Loucy (cell line): ENCODE measurements around the gene DOC2B.

Source experiments
- H2AFZ ChIP-seq: fragments of 200-600 bp; sonication (generic); 2 replicates; pipeline ENCODE4 v1.6.0; 2016; ENCODE audit warnings: antibody characterized with exemption, mild to moderate bottlenecking, low read length, moderate library complexity
- H3F3A ChIP-seq: fragments of 200-600 bp; 2 replicates; pipeline ENCODE4 v1.6.0; 2016; ENCODE audit warnings: antibody characterized with exemption, low read depth, mild to moderate bottlenecking
- H3K27me3 ChIP-seq: fragments of 200-600 bp; sonication (generic); 2 replicates; pipeline ENCODE4 v1.6.1; 2014; ENCODE audit warnings: low read length, mild to moderate bottlenecking; ENCODE audit not compliant: insufficient read depth, poor library complexity, severe bottlenecking
- H3K36me3 ChIP-seq: fragments of 200-600 bp; sonication (generic); 2 replicates; pipeline ENCODE4 v1.6.1; 2016; ENCODE audit warnings: low read length; ENCODE audit not compliant: insufficient read depth
- H3K4me1 ChIP-seq: fragments of 200-600 bp; sonication (generic); 2 replicates; pipeline ENCODE4 v1.5.1; 2014; ENCODE audit warnings: low read length, mild to moderate bottlenecking; ENCODE audit not compliant: insufficient read depth, poor library complexity, severe bottlenecking
- H3K4me2 ChIP-seq: fragments of 200-600 bp; sonication (generic); 2 replicates; pipeline ENCODE4 v1.6.0; 2014; ENCODE audit warnings: antibody characterized with exemption, low read length, low read depth, mild to moderate bottlenecking; ENCODE audit not compliant: poor library complexity, severe bottlenecking
- H3K4me3 ChIP-seq: fragments of 200-600 bp; sonication (generic); 2 replicates; pipeline ENCODE4 v1.5.1; 2014; ENCODE audit warnings: low read length, mild to moderate bottlenecking, mixed read lengths; ENCODE audit not compliant: poor library complexity, severe bottlenecking
- H3K79me2 ChIP-seq: fragments of 200-600 bp; sonication (generic); 2 replicates; pipeline ENCODE4 v1.6.1; 2014; ENCODE audit warnings: low read length; ENCODE audit not compliant: insufficient read depth
- H3K9ac ChIP-seq: fragments of 200-600 bp; sonication (generic); 2 replicates; pipeline ENCODE4 v1.6.0; 2014; ENCODE audit warnings: mild to moderate bottlenecking, low read depth, low read length, moderate library complexity; ENCODE audit not compliant: poor library complexity, severe bottlenecking
- H3K9me2 ChIP-seq: fragments of 200-600 bp; sonication (generic); replicated peaks from 2 replicates; pipeline ENCODE4 v1.6.1; 2016; ENCODE audit warnings: low read depth, low read length, mixed read lengths
- H3K9me3 ChIP-seq: fragments of 200-600 bp; sonication (generic); 2 replicates; pipeline ENCODE4 v1.6.1; 2014; ENCODE audit warnings: mild to moderate bottlenecking, antibody characterized with exemption, low read length, low read depth; ENCODE audit not compliant: insufficient read depth
- H4K20me1 ChIP-seq: fragments of 200-600 bp; sonication (generic); 2 replicates; pipeline ENCODE4 v1.6.0; 2014; ENCODE audit warnings: antibody characterized with exemption, low read length, mild to moderate bottlenecking; ENCODE audit not compliant: insufficient read depth, poor library complexity, severe bottlenecking
- EZH2phosphoT487 ChIP-seq: fragments of 200-600 bp; IDR thresholded peaks from 2 replicates; pipeline ENCODE4 v1.6.1; 2018; ENCODE audit warnings: antibody characterized with exemption, mild to moderate bottlenecking, moderate library complexity, borderline replicate concordance
- TF ChIP-seq, protein P1 (sequence below): fragments of 200-600 bp; sonication (generic); conservative IDR thresholded peaks from 2 replicates; pipeline ENCODE4 v1.5.1; 2014; ENCODE audit warnings: mild to moderate bottlenecking, antibody characterized with exemption, low read length

Gene DOC2B

DNA sequence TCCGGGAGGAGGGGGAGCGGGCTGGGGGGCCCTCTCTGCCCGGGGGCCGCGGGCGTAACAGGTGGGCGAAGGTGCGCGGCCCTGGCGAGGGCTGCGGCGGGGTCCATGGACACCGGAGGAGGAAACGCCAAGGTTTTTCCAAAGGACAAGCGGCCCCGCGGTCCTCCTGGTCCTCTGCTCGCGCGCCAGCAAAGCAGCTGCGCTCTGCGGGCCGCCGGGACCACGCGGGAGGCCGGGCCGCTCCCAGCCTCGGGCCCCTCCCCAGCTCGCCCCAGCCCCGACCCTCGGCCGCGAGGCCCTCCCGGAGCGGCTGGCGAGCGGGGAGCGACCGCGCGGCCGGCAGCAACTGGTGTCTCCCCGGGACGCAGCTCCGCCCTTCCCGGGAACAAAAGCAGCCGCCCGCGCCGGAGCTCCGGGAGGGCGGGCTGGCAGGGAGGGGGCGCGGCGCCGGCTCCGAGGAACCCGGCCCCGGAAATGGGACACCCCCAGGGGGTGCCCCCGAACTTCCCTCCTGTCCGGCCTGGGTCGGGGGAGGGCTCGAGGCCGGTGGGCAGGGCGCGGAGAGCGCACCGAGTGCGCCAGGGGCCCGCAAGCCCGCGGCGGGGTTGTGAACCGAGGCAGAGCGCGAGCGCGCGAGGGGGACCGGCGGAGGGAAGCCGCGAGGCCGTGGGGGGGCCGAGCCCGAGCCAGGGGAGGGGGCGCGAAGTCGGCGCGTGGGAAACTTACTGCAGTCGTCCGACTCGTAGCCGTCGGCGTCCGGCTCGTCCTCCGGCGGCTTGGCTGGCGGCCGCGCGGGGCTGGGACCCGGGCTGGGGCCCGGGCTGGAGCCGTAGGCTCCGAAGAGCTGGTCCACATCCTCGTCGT, 837 bp downstream of the DOC2B start:
- no peak overlapping the region for H3K9ac ChIP-seq
- no peaks in the 10 kb centered on the region for H3K36me3 ChIP-seq
- no peak overlapping the region for H3K4me3 ChIP-seq
- no peak overlapping the region for H2AFZ ChIP-seq
- H3K9me2 ChIP-seq = no peaks in the 10 kb centered on the region
- no peaks in the 10 kb centered on the region for H3K79me2 ChIP-seq
- no peak overlapping the region for H3K4me2 ChIP-seq
- no peak for TF ChIP-seq EZH2phosphoT487
- TF ChIP-seq, protein P1, sequence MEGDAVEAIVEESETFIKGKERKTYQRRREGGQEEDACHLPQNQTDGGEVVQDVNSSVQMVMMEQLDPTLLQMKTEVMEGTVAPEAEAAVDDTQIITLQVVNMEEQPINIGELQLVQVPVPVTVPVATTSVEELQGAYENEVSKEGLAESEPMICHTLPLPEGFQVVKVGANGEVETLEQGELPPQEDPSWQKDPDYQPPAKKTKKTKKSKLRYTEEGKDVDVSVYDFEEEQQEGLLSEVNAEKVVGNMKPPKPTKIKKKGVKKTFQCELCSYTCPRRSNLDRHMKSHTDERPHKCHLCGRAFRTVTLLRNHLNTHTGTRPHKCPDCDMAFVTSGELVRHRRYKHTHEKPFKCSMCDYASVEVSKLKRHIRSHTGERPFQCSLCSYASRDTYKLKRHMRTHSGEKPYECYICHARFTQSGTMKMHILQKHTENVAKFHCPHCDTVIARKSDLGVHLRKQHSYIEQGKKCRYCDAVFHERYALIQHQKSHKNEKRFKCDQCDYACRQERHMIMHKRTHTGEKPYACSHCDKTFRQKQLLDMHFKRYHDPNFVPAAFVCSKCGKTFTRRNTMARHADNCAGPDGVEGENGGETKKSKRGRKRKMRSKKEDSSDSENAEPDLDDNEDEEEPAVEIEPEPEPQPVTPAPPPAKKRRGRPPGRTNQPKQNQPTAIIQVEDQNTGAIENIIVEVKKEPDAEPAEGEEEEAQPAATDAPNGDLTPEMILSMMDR = no peak
- H4K20me1 ChIP-seq = no peaks in the 10 kb centered on the region
- peaks cover 4% of the 10 kb centered on the region; the same call in 1 of the 2 replicates for H3K9me3 ChIP-seq
- H3F3A ChIP-seq = no peaks in the 10 kb centered on the region
- H3K27me3 ChIP-seq = no peaks in the 10 kb centered on the region
- no peaks in the 10 kb centered on the region for H3K4me1 ChIP-seq

DNA sequence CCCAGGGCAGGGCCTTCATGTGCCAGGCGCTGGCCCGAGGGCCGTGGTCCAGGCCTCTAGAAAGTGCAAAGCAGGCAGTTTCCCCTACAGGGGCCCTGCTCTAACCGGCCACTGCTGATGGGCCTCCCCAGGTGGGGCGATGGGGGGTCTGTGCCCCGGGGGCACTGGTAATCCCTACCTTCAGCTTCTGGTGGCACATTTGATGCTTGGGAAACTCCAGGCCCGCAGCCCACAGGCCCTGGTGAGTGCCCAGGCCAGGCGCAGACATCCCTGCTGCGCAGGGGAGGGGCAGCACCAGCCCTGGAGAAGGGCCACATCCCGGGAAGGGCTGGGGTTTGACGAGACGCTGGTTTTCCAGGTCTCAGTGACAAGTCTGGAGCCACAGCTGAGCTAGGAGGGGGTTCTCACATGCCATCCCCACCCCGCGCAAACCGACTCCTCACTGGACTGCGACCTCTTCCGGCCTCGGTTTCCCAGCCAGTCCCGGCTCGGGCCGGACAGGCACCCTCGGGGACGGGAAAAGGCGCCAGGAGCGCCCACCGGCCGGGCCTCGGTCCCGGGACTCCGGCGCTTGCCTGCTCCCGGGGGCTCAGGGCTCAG, 1.6 kb downstream of the DOC2B start:
- Histone ChIP-seq H3K9ac (no peak overlapping the region), H3K4me1 (no peaks in the 10 kb centered on the region), H3K36me3 (no peaks in the 10 kb centered on the region), H3K4me3 (no peak overlapping the region), H2AFZ (no peak overlapping the region), H3K4me2 (no peak overlapping the region), H3K79me2 (no peaks in the 10 kb centered on the region), H3F3A (no peaks in the 10 kb centered on the region), H3K9me3 (peaks cover 4% of the 10 kb centered on the region; the same call in 1 of the 2 replicates), H3K9me2 (no peaks in the 10 kb centered on the region), H3K27me3 (no peaks in the 10 kb centered on the region), H4K20me1 (no peaks in the 10 kb centered on the region)
- TF ChIP-seq, protein P1 = no peak
- no peak for TF ChIP-seq EZH2phosphoT487

DNA sequence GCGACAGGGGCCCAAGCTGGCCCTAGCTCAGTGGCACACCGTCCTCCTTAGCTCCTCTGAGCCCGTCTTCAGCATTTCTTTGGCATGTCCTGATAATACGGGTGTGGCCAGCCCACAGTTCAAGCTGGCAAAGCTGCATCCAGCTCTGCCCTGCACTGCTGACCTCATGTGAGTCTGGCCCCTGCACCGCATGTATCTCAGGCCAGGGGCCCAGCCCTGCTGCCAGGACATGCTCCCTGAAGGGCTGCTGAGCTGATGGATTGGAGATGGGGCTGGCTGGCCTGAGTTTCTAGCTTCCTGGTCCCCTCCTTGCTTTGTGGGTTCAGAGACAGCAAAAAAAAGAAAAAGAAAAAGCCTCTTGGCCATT, 2.4 kb downstream of the DOC2B start:
- Histone ChIP-seq H2AFZ (no peak overlapping the region), H3K4me1 (no peaks in the 10 kb centered on the region), H3K36me3 (no peaks in the 10 kb centered on the region), H4K20me1 (no peaks in the 10 kb centered on the region), H3K4me3 (no peak overlapping the region), H3K4me2 (no peak overlapping the region), H3K27me3 (no peaks in the 10 kb centered on the region), H3K9me3 (peaks cover 4% of the 10 kb centered on the region; the same call in 1 of the 2 replicates), H3K9ac (no peak overlapping the region), H3K9me2 (no peaks in the 10 kb centered on the region), H3K79me2 (no peaks in the 10 kb centered on the region), H3F3A (no peaks in the 10 kb centered on the region)
- TF ChIP-seq, protein P1 = no peak
- no peak for TF ChIP-seq EZH2phosphoT487
